ENCODE results near the gene ANXA6. TPM values are rescaled to one million over a fixed set of nuclear protein-coding genes. Genes with fewer than 3 reads are reported as not detected.

The ANXA6 gene
- total and polyA plus RNA-seq, 8 donors: 28.4 to 240 (median 88.2) TPM

DNA sequence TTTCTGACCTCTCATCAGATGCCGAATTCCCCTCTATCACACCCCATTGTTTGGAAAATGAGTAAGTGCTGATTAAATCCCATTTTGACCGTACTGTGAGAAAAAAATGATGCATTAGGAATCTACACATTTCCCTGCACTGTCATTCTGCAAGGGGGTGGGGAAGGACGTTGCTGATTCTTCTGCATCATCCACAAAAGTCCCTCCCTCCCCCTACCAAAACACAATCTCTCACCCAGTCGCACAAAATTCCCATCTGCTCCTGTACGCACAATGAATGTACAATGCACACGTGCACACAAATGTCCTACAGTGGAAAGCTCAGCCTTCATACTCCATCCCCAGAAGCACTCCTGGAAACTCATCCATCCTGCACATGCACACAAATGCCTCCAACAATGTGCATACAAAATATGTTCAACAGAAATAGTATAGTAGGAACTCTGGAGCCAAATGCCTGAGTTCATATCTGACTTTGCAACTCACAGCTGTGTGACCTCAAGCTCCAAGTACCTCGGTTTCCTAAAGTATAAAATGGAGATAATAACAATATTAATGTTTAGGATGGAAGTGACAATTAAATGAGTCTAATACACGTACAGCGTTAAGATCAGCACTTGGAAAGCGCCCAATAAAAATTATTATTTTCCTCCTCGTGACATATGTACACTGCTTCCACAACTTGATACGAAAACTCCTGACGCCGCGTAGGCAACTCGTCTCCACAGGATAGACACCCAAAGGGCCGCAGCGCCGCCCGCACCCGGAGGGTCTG is 77.6 kb downstream of the ANXA6 start:
- H3K27me3 ChIP-seq: no peaks in the 10 kb centered on the region
- DNase-seq: no peak
- H3K4me1 ChIP-seq: peaks cover 57 to 85% (median 75%) of the 10 kb centered on the region in 4 donors
- 2 to 3% (median 2%) methylated on average over 21 of the region's 21 CpGs for WGBS, 5 donors
- peak overlapping the region; percentile 79 to 95 (median 80) for H3K4me3 ChIP-seq
- no peaks in the 10 kb centered on the region for H3K9me3 ChIP-seq
- H3K27ac ChIP-seq: peak overlapping the region; percentile 96 to 99 (median 98)
- peaks cover 0 to 19% (median 6%) of the 10 kb centered on the region in 4 donors for H3K36me3 ChIP-seq
- TF ChIP-seq POLR2A (IDR thresholded peaks at IDR 0.05): no peak
- TF ChIP-seq CTCF (IDR thresholded peaks at IDR 0.05): no peak
- no peak for TF ChIP-seq EP300 (IDR thresholded peaks at IDR 0.05)
- no peak for TF ChIP-seq POLR2AphosphoS5 (IDR thresholded peaks at IDR 0.05)
- intact Hi-C loops (cut with DNase I; ENCODE audit: low total_unique reads): no loop called here

GRCh38 chr5:151078490-151079262 is 78.9 kb downstream of the ANXA6 start:
- Histone ChIP-seq H3K4me1 (peaks cover 53 to 81% (median 72%) of the 10 kb centered on the region in 4 donors), H3K4me3 (peak overlapping the region in 2 of 4 donors; percentile 10 to 80), H3K27ac (peak overlapping the region; percentile 2 to 99 (median 37)), H3K9me3 (no peaks in the 10 kb centered on the region), H3K27me3 (no peaks in the 10 kb centered on the region), H3K36me3 (peaks cover 0 to 19% (median 6%) of the 10 kb centered on the region in 4 donors)
- DNase-seq: no peak
- TF ChIP-seq POLR2A (IDR thresholded peaks at IDR 0.05) (no peak), EP300 (IDR thresholded peaks at IDR 0.05) (no peak), POLR2AphosphoS5 (IDR thresholded peaks at IDR 0.05) (no peak), CTCF (IDR thresholded peaks at IDR 0.05) (no peak)
- intact Hi-C loops (cut with DNase I; ENCODE audit: low total_unique reads): no loop called here
- 68 to 76% (median 71%) methylated on average over 16 of the region's 16 CpGs for WGBS, 5 donors

- Histone ChIP-seq H3K9me3 (no peaks in the 10 kb centered on the region), H3K27ac (peak overlapping the region in 4 of 5 donors; percentile 2 to 99 (median 15)), H3K4me1 (peaks cover 47 to 76% (median 68%) of the 10 kb centered on the region in 4 donors), H3K36me3 (peaks cover 0 to 19% (median 6%) of the 10 kb centered on the region in 4 donors), H3K4me3 (peak overlapping the region in 1 of 4 donors; percentile 80), H3K27me3 (no peaks in the 10 kb centered on the region)
- TF ChIP-seq POLR2AphosphoS5 (IDR thresholded peaks at IDR 0.05) (no peak), CTCF (IDR thresholded peaks at IDR 0.05) (no peak), EP300 (IDR thresholded peaks at IDR 0.05) (no peak), POLR2A (IDR thresholded peaks at IDR 0.05) (no peak)
- intact Hi-C loops (cut with DNase I; ENCODE audit: low total_unique reads): no loop called here
- DNase-seq: no peak
- 81 to 93% (median 83%) methylated on average over 3 of the region's 3 CpGs for WGBS, 5 donors
Measured at GRCh38 chr5:151077967-151078366, 79.6 kb downstream of the ANXA6 start.

DNA sequence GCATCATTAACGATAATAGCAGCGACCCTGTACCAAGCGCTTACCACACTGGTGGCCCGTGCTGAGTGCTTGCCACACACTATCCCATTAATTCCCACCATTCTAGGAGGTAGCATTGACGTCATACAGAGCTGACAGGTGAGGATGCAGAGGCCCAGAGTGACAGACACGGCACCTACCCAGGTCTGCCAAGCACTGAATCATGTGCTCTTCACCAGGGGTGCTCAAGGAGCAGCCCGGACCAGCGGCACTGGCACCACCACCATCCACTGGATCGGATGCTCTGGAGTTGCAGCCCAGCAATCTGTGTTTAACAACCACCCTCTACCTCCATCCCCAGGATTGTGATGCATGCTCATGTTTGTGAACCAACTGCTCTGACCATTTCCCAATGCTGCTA is 80.2 kb downstream of the ANXA6 start:
- Histone ChIP-seq H3K27me3 (no peaks in the 10 kb centered on the region), H3K27ac (peak overlapping the region in 2 of 5 donors; percentile 24 to 28), H3K36me3 (peaks cover 0 to 19% (median 6%) of the 10 kb centered on the region in 4 donors), H3K4me1 (peaks cover 49 to 76% (median 68%) of the 10 kb centered on the region in 4 donors), H3K4me3 (peak overlapping the region in 1 of 4 donors; percentile 80), H3K9me3 (no peaks in the 10 kb centered on the region)
- intact Hi-C loops (cut with DNase I; ENCODE audit: low total_unique reads): no loop called here
- no peak for DNase-seq
- 92 to 95% (median 94%) methylated on average over 7 to 9 of the region's 9 CpGs for WGBS, 5 donors
- TF ChIP-seq CTCF (IDR thresholded peaks at IDR 0.05) (no peak), POLR2AphosphoS5 (IDR thresholded peaks at IDR 0.05) (no peak), POLR2A (IDR thresholded peaks at IDR 0.05) (no peak), EP300 (IDR thresholded peaks at IDR 0.05) (no peak)

All from stomach (tissue), 9 donors.